Body of pancreas (tissue), 4 donors: Measurements from ENCODE around the gene ARHGAP22.

Experiments used
- CTCF ChIP-seq, 7 experiments: fragments of 450-650 bp in 4 of 7; fragments of 200-600 bp in 3 of 7; sonication (generic) in 3 of 7; IDR thresholded peaks; one replicate each; pipeline ENCODE4 v1.5.1; 2016 to 2019; ENCODE audit warnings: antibody characterized with exemption in 7 of 7
- POLR2A ChIP-seq, 3 donors: fragments of 450-650 bp; IDR thresholded peaks; one replicate each; pipeline ENCODE4 v1.6.1; 2016; ENCODE audit warnings: antibody characterized with exemption in 3 of 3, mild to moderate bottlenecking in 2 of 3

- TF ChIP-seq CTCF (IDR thresholded peaks at IDR 0.05) (no peak), POLR2A (IDR thresholded peaks at IDR 0.05) (no peak)
Observed at GRCh38 chr10:48645600-48645999, 40.7 kb upstream of the ARHGAP22 start.
